MM.1S (cell line): Measurements from ENCODE around the gene FSIP1.

ENCODE experiments used
- CTCF ChIP-seq: fragments of 300-600 bp; sonication (generic); IDR thresholded peaks from 2 replicates; pipeline ENCODE4 v1.5.1; 2016; ENCODE audit warnings: antibody characterized with exemption, low read length, mixed read lengths
- EZH2 ChIP-seq: fragments of 300-600 bp; sonication (generic); optimal IDR thresholded peaks from 2 replicates; pipeline ENCODE3; 2017; ENCODE audit warnings: low read depth, mild to moderate bottlenecking, antibody characterized with exemption, low read length, mixed read lengths
- EZH2phosphoT487 ChIP-seq: fragments of 300-600 bp; sonication (generic); IDR thresholded peaks from 2 replicates; pipeline ENCODE4 v1.6.1; 2018; ENCODE audit warnings: antibody characterized with exemption, low read length

DNA sequence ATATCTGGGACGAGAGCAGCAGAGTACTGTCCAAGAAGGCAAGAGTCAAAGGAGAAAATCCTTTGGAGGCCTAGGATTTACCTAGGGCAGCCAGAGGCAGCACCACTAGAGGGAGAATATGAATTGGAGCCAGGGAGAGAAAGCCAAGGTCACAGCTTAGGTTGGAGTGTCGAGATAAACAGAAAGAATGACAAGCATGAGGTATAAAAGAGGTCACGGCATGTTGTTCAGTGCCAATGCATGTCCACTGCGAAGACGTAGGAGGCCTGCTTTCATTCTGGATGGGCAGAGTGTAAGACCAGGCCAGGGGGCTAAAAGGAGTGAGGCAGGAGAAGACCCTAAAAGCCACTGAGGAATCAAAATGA lies 154.5 kb downstream of the FSIP1 start:
- TF ChIP-seq CTCF (peak; percentile 6; the same call in 1 of the 2 replicates), EZH2 (no peak), EZH2phosphoT487 (no peak)
